OCI-LY1 (cell line): ENCODE results near the gene SDC4.
A peak's percentile ranks its signal among the peaks of the same experiment; 100 is the strongest.

Experiments used
- H2AFZ ChIP-seq: fragments of 200-600 bp; sonication (generic), shearing (Covaris generic); 2 replicates; pipeline ENCODE4 v1.6.0; 2014; ENCODE audit warnings: antibody characterized with exemption, mild to moderate bottlenecking, low read length
- H3F3A ChIP-seq: fragments of 200-600 bp; sonication (generic), shearing (Covaris generic); 2 replicates; pipeline ENCODE4 v1.6.0; 2014; ENCODE audit warnings: mild to moderate bottlenecking, antibody characterized with exemption, low read length, moderate library complexity; ENCODE audit not compliant: insufficient read depth
- H3K27ac ChIP-seq: fragments of 200-600 bp; sonication (generic); 2 replicates; pipeline ENCODE4 v1.5.1; 2014; ENCODE audit warnings: low read length, mixed run types, mild to moderate bottlenecking, low read depth; ENCODE audit not compliant: poor library complexity, severe bottlenecking
- H3K27me3 ChIP-seq: fragments of 200-600 bp; sonication (generic); 2 replicates; pipeline ENCODE4 v1.6.0; 2014; ENCODE audit warnings: antibody characterized with exemption, mild to moderate bottlenecking, low read length, moderate library complexity; ENCODE audit not compliant: insufficient read depth
- H3K36me3 ChIP-seq: fragments of 200-600 bp; sonication (generic); 2 replicates; pipeline ENCODE4 v1.6.1; 2014; ENCODE audit warnings: mild to moderate bottlenecking, antibody characterized with exemption, low read length, moderate library complexity, mixed read lengths; ENCODE audit not compliant: insufficient read depth
- H3K4me1 ChIP-seq: fragments of 200-600 bp; sonication (generic); 2 replicates; pipeline ENCODE4 v1.5.1; 2014; ENCODE audit warnings: mild to moderate bottlenecking, low read length, moderate library complexity; ENCODE audit not compliant: insufficient read depth, severe bottlenecking
- H3K4me2 ChIP-seq: fragments of 200-600 bp; sonication (generic), shearing (Covaris generic); 2 replicates; pipeline ENCODE4 v1.6.1; 2014; ENCODE audit warnings: low read length
- H3K4me3 ChIP-seq: fragments of 200-600 bp; sonication (generic); 2 replicates; pipeline ENCODE4 v1.5.1; 2014; ENCODE audit warnings: low read length, low read depth, mild to moderate bottlenecking, mixed read lengths; ENCODE audit not compliant: poor library complexity, severe bottlenecking
- H3K79me2 ChIP-seq: fragments of 200-600 bp; shearing (Covaris generic); 2 replicates; pipeline ENCODE4 v1.6.1; 2016; ENCODE audit warnings: mixed run types, low read length, mixed read lengths; ENCODE audit not compliant: insufficient read depth
- H3K9ac ChIP-seq: fragments of 200-600 bp; sonication (generic), shearing (Covaris generic); 2 replicates; pipeline ENCODE4 v1.6.1; 2014; ENCODE audit warnings: mild to moderate bottlenecking, low read length, mixed read lengths
- H3K9me2 ChIP-seq: fragments of 200-600 bp; sonication (generic), shearing (Covaris generic); 2 replicates; pipeline ENCODE4 v1.6.1; 2014; ENCODE audit warnings: low read depth, mild to moderate bottlenecking, low read length, mixed read lengths
- H3K9me3 ChIP-seq: fragments of 200-600 bp; shearing (Covaris generic); 2 replicates; pipeline ENCODE4 v1.6.1; 2014; ENCODE audit warnings: low read length, mixed read lengths
- H4K20me1 ChIP-seq: fragments of 200-600 bp; sonication (generic), shearing (Covaris generic); 2 replicates; pipeline ENCODE4 v1.6.0; 2016; ENCODE audit warnings: mild to moderate bottlenecking, low read length; ENCODE audit not compliant: insufficient read depth
- CTCF ChIP-seq: fragments of 200-600 bp; sonication (generic), shearing (Covaris generic); IDR thresholded peaks from 2 replicates; pipeline ENCODE4 v1.5.1; 2017; ENCODE audit warnings: mild to moderate bottlenecking, antibody characterized with exemption, low read length, moderate library complexity, mixed read lengths
- EZH2 ChIP-seq: fragments of 200-600 bp; sonication (generic), shearing (Covaris generic); IDR thresholded peaks from 2 replicates; pipeline ENCODE4 v1.8.0; 2017; ENCODE audit warnings: borderline replicate concordance, mixed run types, mild to moderate bottlenecking, antibody characterized with exemption, low read length, moderate library complexity, mixed read lengths

SDC4 gene

DNA sequence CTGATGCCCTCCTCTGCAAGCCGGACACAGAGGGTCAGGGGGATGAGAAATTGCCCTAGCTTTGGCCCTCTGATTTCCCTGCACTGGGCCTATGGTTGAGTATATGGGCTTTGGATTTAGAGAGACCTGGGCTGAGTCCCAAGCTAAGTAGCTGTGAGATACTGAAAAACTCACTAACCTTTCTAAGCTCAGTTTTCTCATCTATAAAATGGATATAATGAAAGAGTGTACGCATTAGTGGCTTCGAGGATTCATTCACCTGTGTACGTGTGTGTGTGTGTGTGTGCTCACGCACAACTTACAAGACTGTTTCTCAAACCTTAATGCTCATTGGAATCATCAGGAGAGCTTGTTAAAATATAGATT is 54.2 kb downstream of the SDC4 start:
- no peak overlapping the region for H3K4me3 ChIP-seq
- no peaks in the 10 kb centered on the region for H3F3A ChIP-seq
- no peaks in the 10 kb centered on the region; the same call in 1 of the 2 replicates for H3K27me3 ChIP-seq
- H3K79me2 ChIP-seq = no peaks in the 10 kb centered on the region
- H3K4me1 ChIP-seq = no peaks in the 10 kb centered on the region
- no peaks in the 10 kb centered on the region for H3K36me3 ChIP-seq
- no peak overlapping the region for H3K9ac ChIP-seq
- no peaks in the 10 kb centered on the region for H4K20me1 ChIP-seq
- H3K27ac ChIP-seq = no peak overlapping the region
- H3K9me2 ChIP-seq = no peaks in the 10 kb centered on the region
- H3K9me3 ChIP-seq = no peaks in the 10 kb centered on the region
- no peak overlapping the region for H2AFZ ChIP-seq
- H3K4me2 ChIP-seq = no peak overlapping the region
- TF ChIP-seq CTCF = no peak
- TF ChIP-seq EZH2 = no peak

- H3K27me3 ChIP-seq = no peaks in the 10 kb centered on the region; the same call in 1 of the 2 replicates
- H3K4me2 ChIP-seq = no peak overlapping the region
- H3K9me2 ChIP-seq = no peaks in the 10 kb centered on the region
- no peak overlapping the region for H3K4me3 ChIP-seq
- H3K79me2 ChIP-seq = no peaks in the 10 kb centered on the region
- no peaks in the 10 kb centered on the region for H3K9me3 ChIP-seq
- H3K36me3 ChIP-seq = no peaks in the 10 kb centered on the region
- no peak overlapping the region for H2AFZ ChIP-seq
- no peak overlapping the region for H3K9ac ChIP-seq
- no peaks in the 10 kb centered on the region for H4K20me1 ChIP-seq
- TF ChIP-seq CTCF = peak; percentile 64
- TF ChIP-seq EZH2 = no peak
- no peak overlapping the region for H3K27ac ChIP-seq
- H3K4me1 ChIP-seq = no peaks in the 10 kb centered on the region
- no peaks in the 10 kb centered on the region for H3F3A ChIP-seq
These were observed 54.9 kb downstream of the SDC4 start for GRCh38 chr20:45293041-45294002.

- Histone ChIP-seq H3K9ac (no peak overlapping the region), H3K9me2 (no peaks in the 10 kb centered on the region), H3K36me3 (no peaks in the 10 kb centered on the region), H3K4me3 (no peak overlapping the region), H4K20me1 (no peaks in the 10 kb centered on the region), H3K9me3 (no peaks in the 10 kb centered on the region), H3K79me2 (no peaks in the 10 kb centered on the region), H3F3A (no peaks in the 10 kb centered on the region), H3K27ac (no peak overlapping the region), H3K4me1 (no peaks in the 10 kb centered on the region), H2AFZ (no peak overlapping the region), H3K27me3 (no peaks in the 10 kb centered on the region; the same call in 1 of the 2 replicates), H3K4me2 (no peak overlapping the region)
- TF ChIP-seq CTCF (no peak), EZH2 (no peak)
These were observed 55.9 kb downstream of the SDC4 start for GRCh38 chr20:45292343-45292742.
